BE2C (cell line): ENCODE results near the gene GCFC2.
A peak's percentile ranks its signal among the peaks of the same experiment; 100 is the strongest.

Source experiments
- DNase-seq: peaks from one replicate; pipeline ENCODE4 v3.0.0-alpha.2; 2020
- H3K27me3 ChIP-seq: fragments of 250-450 bp; sonication (Bioruptor Pico); 2 replicates; pipeline ENCODE4 v1.5.1; 2020; ENCODE audit warnings: mild to moderate bottlenecking
- H3K36me3 ChIP-seq: fragments of 250-450 bp; sonication (Bioruptor Pico); 2 replicates; pipeline ENCODE4 v1.5.1; 2020; ENCODE audit warnings: mild to moderate bottlenecking
- H3K4me1 ChIP-seq: fragments of 250-450 bp; sonication (Bioruptor Pico); 2 replicates; pipeline ENCODE4 v1.5.1; 2020
- H3K4me3 ChIP-seq: 2 replicates; pipeline ENCODE4 v1.5.1; 2011; ENCODE audit warnings: low read depth, low read length
- H3K9me3 ChIP-seq: fragments of 250-450 bp; sonication (Bioruptor Pico); 2 replicates; pipeline ENCODE4 v1.5.1; 2020
- TF ChIP-seq, protein P1 (sequence below): IDR thresholded peaks from 2 replicates; pipeline ENCODE4 v1.5.1; 2012; ENCODE audit warnings: mild to moderate bottlenecking, low read depth, low read length

The GCFC2 gene

DNA sequence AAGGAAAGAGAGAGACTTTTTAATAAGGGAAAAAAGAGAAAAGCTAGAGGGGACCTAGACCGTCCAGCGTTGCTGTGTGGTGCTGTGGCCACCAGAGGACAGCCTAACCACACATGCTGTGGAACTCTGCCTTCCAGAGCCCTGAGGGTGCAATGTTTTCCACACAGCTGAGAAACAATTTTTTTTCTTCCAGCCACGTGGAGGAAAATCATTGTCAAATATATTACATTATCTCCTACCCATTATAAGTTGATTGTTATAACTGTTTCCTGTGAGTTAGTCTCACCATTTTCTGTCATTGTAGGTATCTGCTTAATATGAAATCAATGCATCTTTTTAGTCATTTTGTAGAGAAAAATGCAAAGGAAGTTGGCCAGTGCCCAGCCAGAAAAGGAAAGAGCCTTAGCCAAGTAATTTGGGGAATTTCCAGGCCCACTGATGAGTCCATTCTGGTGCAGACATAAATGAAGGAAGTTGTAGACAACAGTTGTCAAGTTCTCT, 70.0 kb downstream of the GCFC2 start:
- TF ChIP-seq, protein P1, sequence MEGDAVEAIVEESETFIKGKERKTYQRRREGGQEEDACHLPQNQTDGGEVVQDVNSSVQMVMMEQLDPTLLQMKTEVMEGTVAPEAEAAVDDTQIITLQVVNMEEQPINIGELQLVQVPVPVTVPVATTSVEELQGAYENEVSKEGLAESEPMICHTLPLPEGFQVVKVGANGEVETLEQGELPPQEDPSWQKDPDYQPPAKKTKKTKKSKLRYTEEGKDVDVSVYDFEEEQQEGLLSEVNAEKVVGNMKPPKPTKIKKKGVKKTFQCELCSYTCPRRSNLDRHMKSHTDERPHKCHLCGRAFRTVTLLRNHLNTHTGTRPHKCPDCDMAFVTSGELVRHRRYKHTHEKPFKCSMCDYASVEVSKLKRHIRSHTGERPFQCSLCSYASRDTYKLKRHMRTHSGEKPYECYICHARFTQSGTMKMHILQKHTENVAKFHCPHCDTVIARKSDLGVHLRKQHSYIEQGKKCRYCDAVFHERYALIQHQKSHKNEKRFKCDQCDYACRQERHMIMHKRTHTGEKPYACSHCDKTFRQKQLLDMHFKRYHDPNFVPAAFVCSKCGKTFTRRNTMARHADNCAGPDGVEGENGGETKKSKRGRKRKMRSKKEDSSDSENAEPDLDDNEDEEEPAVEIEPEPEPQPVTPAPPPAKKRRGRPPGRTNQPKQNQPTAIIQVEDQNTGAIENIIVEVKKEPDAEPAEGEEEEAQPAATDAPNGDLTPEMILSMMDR, result peak; percentile 95
- no peak overlapping the region for H3K4me3 ChIP-seq
- peak; percentile 69 for DNase-seq
- H3K36me3 ChIP-seq, result no peaks in the 10 kb centered on the region
- no peaks in the 10 kb centered on the region for H3K9me3 ChIP-seq
- H3K27me3 ChIP-seq, result no peaks in the 10 kb centered on the region
- peaks cover 5% of the 10 kb centered on the region for H3K4me1 ChIP-seq

DNA sequence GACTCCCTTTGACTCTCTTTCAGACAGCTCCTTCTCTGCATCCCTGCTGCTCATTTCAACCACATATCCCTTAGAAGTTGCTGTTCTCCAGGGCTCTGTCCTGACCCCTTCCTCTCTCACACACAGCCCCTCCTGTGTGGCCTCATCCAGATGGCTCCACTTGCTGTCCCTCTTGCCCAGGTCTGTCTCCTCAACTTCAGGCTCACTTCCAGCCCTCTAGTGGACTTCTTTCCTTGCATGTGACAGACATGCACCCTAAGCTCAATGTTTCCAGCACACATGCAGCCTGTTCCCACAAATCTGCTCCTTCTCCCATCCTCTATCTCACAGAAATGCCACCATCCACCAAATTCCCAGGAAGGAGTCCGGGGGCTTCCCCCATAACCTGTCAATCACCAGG, 73.1 kb downstream of the GCFC2 start:
- Histone ChIP-seq H3K36me3 (no peaks in the 10 kb centered on the region), H3K27me3 (no peaks in the 10 kb centered on the region), H3K9me3 (no peaks in the 10 kb centered on the region), H3K4me1 (peaks cover 5% of the 10 kb centered on the region), H3K4me3 (no peak overlapping the region)
- no peak for DNase-seq
- TF ChIP-seq, protein P1, result no peak

DNA sequence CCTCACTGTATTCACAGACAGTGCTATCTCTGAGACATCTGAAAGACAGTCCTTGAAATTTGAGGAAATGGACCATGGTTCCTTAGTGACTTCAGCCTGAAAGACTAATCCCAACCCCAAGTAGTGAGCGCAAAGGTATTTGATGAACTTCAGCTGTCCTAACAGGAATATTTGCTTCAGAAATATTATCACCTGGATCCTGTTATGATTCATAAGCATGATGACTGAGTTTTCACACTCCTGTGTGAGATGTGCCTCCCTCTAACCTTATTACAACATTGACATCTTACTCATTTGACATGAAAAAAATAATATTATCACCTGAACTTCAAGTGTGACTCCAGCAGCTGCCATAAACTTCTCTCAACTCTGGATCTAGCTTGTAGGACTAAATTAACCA, 75.8 kb downstream of the GCFC2 start:
- H3K4me1 ChIP-seq, result no peaks in the 10 kb centered on the region
- DNase-seq, result no peak
- TF ChIP-seq, protein P1, result no peak

DNA sequence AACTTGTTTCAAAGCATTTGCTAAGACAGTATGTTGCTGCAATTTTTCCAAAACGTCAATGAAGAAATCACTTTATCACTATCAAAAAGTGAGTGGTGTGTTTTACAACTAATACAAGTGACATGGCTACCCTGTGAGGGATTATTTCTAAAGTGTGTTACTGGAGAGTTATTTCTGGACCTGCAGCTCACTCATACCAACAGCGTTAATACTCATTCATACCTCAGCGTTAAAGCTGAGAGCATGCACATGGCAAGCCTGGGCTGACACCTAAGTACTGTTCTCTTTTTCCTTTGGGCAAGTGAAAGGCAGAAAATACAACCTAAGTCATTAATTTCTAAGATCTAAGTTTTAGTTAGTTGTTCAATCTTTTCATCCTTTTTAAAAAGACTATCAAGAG, 77.1 kb downstream of the GCFC2 start:
- Histone ChIP-seq H3K9me3 (no peaks in the 10 kb centered on the region), H3K36me3 (no peaks in the 10 kb centered on the region), H3K4me3 (no peak overlapping the region), H3K27me3 (no peaks in the 10 kb centered on the region), H3K4me1 (no peaks in the 10 kb centered on the region)
- TF ChIP-seq, protein P1, result no peak
- no peak for DNase-seq

More for the DNA sequence above, 75.8 kb downstream of the GCFC2 start:
- H3K9me3 ChIP-seq, result no peaks in the 10 kb centered on the region
- H3K4me3 ChIP-seq, result no peak overlapping the region
- no peaks in the 10 kb centered on the region for H3K27me3 ChIP-seq
- H3K36me3 ChIP-seq, result no peaks in the 10 kb centered on the region

DNA sequence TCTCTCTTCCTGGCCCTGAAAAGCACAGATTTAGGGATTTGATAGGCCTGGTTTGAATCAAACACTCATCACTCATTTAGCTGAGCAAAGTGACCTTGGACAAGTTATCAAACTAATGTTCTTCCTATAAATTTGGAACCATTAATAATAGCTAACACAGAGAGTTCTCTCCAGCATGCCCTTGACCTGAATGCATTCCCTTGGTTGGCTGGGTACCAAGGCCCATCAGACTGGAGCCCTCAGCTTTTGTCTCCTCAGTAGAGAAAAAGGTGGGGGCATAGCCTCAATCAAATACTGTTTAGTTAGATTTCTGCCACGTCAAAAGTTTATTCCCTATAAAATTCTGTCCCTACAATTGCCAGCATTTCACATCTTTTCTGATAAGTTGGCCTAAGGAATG, 77.9 kb downstream of the GCFC2 start:
- TF ChIP-seq, protein P1, result no peak

DNA sequence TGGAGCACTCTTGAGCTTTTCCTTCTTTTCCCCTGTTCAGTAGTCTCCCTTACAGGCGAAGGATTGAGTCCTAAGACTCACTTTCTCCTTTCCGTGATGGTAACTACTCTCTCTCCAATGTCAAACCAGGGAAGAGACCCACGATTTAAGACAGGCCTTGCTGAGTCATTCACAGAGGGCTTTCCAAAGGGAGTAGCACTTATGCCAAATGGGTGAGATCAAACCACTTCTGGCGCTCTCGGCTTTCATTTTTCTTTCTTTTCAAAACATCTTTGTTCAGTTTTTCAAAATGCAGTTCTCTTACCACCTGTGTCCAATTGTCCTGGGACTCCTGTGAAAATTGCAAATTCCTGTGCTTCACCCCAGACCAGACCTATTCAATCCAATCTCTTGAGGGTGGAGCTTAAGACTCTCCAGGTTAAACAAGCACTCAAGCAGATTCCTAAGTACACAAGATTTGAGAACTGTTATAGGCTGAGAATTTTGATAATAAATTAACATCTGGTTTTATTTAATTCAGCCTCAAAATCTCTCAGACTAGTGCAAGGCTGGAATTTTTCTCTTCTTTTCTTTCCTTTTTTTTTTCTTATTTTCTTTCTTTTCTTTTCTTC, 78.5 kb downstream of the GCFC2 start:
- Histone ChIP-seq H3K4me3 (no peak overlapping the region), H3K4me1 (no peaks in the 10 kb centered on the region), H3K36me3 (no peaks in the 10 kb centered on the region), H3K27me3 (no peaks in the 10 kb centered on the region), H3K9me3 (no peaks in the 10 kb centered on the region)
- TF ChIP-seq, protein P1, result no peak
- DNase-seq, result no peak

More for the DNA sequence above, 77.9 kb downstream of the GCFC2 start:
- no peaks in the 10 kb centered on the region for H3K9me3 ChIP-seq
- no peak overlapping the region for H3K4me3 ChIP-seq
- H3K27me3 ChIP-seq, result no peaks in the 10 kb centered on the region
- no peaks in the 10 kb centered on the region for H3K36me3 ChIP-seq
- no peak for DNase-seq
- H3K4me1 ChIP-seq, result no peaks in the 10 kb centered on the region
